ENCODE data around the gene GMDS. TPM values are rescaled to one million over a fixed set of nuclear protein-coding genes. Genes with fewer than 3 reads are reported as not detected.

Gene GMDS
- polyA plus RNA-seq, 1 donor (not counting 4 experiments of a cell fraction or from before 2014, with no cell fraction given): 22.1 TPM

DNA sequence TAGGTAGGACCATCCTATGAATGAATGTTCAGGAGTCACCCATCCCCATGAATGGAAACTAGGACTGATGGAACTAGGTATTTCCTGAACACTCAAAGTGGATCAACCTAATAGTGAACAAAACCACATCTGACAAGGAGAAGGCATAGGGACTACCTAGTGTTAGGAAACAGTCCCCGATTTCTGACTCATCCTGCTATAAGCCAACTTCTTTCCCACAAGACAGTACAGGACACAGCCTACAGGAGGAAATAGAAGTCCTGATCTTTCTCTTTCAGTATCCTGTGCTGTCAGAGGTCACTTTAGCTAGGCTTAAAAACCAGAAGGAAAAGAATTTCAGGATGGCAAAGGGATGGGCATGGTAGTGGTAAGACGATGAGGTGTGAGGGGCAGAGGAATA lies 19.5 kb upstream of the GMDS start:
- Histone ChIP-seq H3K9me3 (ENCODE audit: control insufficient read depth, low read depth, low read length) (no peaks in the 10 kb centered on the region), H3K9ac (ENCODE audit: control insufficient read depth, extremely low read depth, insufficient read depth, low read length) (no peak overlapping the region), H4K20me1 (ENCODE audit: control insufficient read depth, extremely low read depth, insufficient read depth, low read length) (no peaks in the 10 kb centered on the region), H3K79me2 (ENCODE audit: control insufficient read depth, insufficient read depth, low read length) (no peaks in the 10 kb centered on the region), H3K4me1 (ENCODE audit: control insufficient read depth, extremely low read depth, insufficient read depth, low read length) (no peaks in the 10 kb centered on the region), H3K36me3 (ENCODE audit: control insufficient read depth in 2 of 2, extremely low read depth in 1 of 2, insufficient read depth in 2 of 2, low read length in 2 of 2) (no peaks in the 10 kb centered on the region), H2AFZ (ENCODE audit: control insufficient read depth, low read length) (no peak overlapping the region), H3K27ac (ENCODE audit: control insufficient read depth, insufficient read depth, low read length) (no peak overlapping the region), H3K4me2 (ENCODE audit: control insufficient read depth, extremely low read depth, insufficient read depth, low read depth, low read length) (no peak overlapping the region), H3K27me3 (ENCODE audit: control insufficient read depth, extremely low read depth, insufficient read depth, low read length) (no peaks in the 10 kb centered on the region), H3K9me1 (ENCODE audit: control insufficient read depth, extremely low read depth, insufficient read depth, low read length) (no peaks in the 10 kb centered on the region), H3K4me3 (ENCODE audit: control insufficient read depth in 2 of 3, extremely low read depth in 1 of 3, insufficient read depth in 2 of 3, low read depth in 1 of 3, low read length in 3 of 3) (no peak overlapping the region)
- TF ChIP-seq EZH2 (IDR thresholded peaks at IDR 0.05; ENCODE audit: low read length) (no peak), CTCF (optimal IDR thresholded peaks at IDR 0.05 in 1 of 3, IDR thresholded peaks at IDR 0.05 in 1 of 3, conservative IDR thresholded peaks at IDR 0.05 in 1 of 3; ENCODE audit: extremely low read depth in 1 of 3, insufficient read depth in 2 of 3, low read length in 3 of 3) (no peak)
- dilution Hi-C loops (cut with MboI; ENCODE audit: extremely low pct_ligation_motif_present, low sequenced_read_pairs): no loop called here
- FAIRE-seq (peak; percentile 75), DNase-seq (ENCODE audit: low read depth, low spot score) (no peak)

DNA sequence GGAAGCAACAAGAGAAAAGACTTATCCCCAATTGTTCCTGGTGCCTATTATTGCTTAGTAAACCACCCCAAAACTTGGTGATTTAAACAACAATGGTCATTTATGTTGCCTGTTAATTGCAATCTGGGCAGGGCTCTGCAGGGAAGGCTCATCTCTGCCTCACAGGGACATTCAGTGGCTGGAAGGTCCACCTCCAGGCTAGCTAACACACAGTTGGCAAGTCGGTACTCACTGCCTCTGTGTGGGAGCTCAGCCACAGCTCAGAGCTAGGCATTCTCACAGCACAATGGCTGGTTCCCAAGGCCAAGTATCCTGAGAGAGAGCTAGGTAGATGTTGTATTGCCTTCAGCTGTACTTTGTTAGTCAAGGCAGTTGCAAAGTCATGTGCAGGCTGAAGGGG lies 18.5 kb upstream of the GMDS start:
- H3K27me3 ChIP-seq (ENCODE audit: control insufficient read depth, extremely low read depth, insufficient read depth, low read length): no peaks in the 10 kb centered on the region
- no peaks in the 10 kb centered on the region for H3K36me3 ChIP-seq (ENCODE audit: control insufficient read depth in 2 of 2, extremely low read depth in 1 of 2, insufficient read depth in 2 of 2, low read length in 2 of 2)
- TF ChIP-seq CTCF (optimal IDR thresholded peaks at IDR 0.05 in 1 of 3, IDR thresholded peaks at IDR 0.05 in 1 of 3, conservative IDR thresholded peaks at IDR 0.05 in 1 of 3; ENCODE audit: extremely low read depth in 1 of 3, insufficient read depth in 2 of 3, low read length in 3 of 3) (no peak), EZH2 (IDR thresholded peaks at IDR 0.05; ENCODE audit: low read length) (no peak)
- no peaks in the 10 kb centered on the region for H4K20me1 ChIP-seq (ENCODE audit: control insufficient read depth, extremely low read depth, insufficient read depth, low read length)
- no peaks in the 10 kb centered on the region for H3K79me2 ChIP-seq (ENCODE audit: control insufficient read depth, insufficient read depth, low read length)
- no peak overlapping the region for H3K27ac ChIP-seq (ENCODE audit: control insufficient read depth, insufficient read depth, low read length)
- no peaks in the 10 kb centered on the region for H3K4me1 ChIP-seq (ENCODE audit: control insufficient read depth, extremely low read depth, insufficient read depth, low read length)
- no peak overlapping the region for H2AFZ ChIP-seq (ENCODE audit: control insufficient read depth, low read length)
- H3K9me3 ChIP-seq (ENCODE audit: control insufficient read depth, low read depth, low read length): no peaks in the 10 kb centered on the region
- H3K4me3 ChIP-seq (ENCODE audit: control insufficient read depth in 2 of 3, extremely low read depth in 1 of 3, insufficient read depth in 2 of 3, low read depth in 1 of 3, low read length in 3 of 3): no peak overlapping the region
- no peaks in the 10 kb centered on the region for H3K9me1 ChIP-seq (ENCODE audit: control insufficient read depth, extremely low read depth, insufficient read depth, low read length)
- dilution Hi-C loops (cut with MboI; ENCODE audit: extremely low pct_ligation_motif_present, low sequenced_read_pairs): no loop called here
- no peak overlapping the region for H3K9ac ChIP-seq (ENCODE audit: control insufficient read depth, extremely low read depth, insufficient read depth, low read length)
- no peak overlapping the region for H3K4me2 ChIP-seq (ENCODE audit: control insufficient read depth, extremely low read depth, insufficient read depth, low read depth, low read length)
- DNase-seq (ENCODE audit: low read depth, low spot score) (no peak), FAIRE-seq (no peak)

All from keratinocyte (primary cell).